Hypothalamus (tissue), 51 donors: ENCODE measurements around the gene FAM204A.

Experiments
- DNase-seq, 51 donors: peaks; one replicate each; lab custom pipeline; 2025; lab: John Stamatoyannopoulos, UW

Gene FAM204A

DNA sequence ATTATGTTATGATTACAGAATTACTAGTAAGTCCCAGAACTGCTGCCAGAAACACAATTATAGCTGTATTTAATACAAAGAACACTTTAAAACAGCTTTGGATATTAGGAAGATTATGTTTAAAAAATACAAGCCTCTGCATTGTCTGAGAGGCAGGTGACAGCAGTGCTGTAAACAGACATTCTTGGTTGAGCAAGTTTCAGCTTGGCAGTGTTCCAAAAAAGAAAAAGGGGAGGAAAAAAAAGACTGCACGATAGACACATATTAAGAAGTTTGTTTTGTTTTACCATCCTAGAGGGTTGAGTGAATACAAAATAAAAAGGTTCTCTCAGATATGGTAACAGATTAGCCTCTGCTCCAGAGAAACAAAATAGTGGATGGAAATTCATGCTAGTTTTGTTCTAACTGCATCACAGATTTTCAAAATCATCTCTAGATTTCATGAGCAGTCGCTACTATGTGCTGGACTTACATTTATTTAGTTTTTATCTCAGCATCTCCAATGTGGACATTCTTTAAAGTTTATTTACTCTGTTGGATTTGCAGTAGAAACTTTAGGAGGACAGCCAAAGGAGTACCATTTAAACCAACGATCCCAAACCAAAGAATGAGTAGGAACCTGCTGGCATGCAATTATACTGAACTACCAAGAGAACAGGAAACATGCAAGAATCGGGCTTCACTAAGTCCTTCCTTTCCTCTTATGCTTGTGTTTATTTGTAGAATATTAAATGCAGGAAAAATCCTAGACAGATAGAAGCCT, 9.0 kb downstream of the FAM204A start:
- no peak for DNase-seq

DNA sequence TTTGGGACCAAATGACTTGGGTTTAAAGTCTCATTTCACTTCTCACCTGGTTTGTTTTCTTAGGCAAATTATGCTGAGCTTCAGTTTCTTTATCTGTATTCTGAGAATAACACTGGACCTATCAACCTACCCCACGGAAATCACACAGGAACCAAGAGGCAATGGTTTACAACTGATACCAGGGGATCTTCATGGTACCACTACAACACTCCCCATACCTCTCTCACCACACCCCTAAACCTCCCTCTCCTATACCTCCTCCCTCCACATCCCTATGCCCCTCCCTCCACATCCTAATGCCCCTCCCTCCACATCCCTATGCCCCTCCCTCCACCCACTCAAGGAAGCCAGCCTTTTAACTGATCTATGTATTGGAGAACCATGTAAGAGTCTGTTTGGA, 9.9 kb downstream of the FAM204A start:
- DNase-seq, result no peak

DNA sequence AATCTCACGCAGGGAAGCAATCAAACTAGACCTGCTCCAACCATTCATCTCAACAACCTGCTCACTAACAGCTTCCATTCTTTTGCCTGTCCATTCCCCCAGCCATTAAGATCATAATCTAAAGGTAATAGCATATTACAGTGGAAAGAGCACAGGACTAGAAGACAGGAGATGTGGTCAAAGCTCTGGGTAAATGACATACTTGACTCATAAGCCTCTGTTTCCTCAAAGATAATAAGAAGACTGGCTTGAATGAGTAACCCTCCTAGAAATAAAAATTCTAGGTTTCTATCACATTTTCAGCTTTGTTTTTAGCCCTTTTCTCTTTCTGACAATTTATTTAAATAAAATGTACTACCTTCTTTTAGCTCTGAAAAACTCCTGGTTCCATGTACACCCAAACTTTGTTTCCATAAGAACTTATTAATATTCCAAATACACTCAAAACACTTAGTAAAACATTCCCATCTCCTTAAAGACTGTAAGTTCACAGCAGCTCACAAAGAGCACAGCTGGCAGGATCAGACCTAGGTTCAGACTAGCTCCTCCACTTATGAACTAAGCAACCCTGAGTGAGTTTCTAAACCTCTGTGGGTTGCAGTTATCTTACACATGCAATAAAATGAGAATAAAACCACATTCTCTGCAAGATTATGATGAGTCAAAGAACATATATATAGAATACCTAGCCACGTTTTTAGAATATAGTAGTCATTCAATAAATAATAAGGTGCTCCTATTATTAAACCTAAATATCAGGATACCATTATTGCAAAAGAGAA, 11.6 kb downstream of the FAM204A start:
- DNase-seq, result no peak

DNA sequence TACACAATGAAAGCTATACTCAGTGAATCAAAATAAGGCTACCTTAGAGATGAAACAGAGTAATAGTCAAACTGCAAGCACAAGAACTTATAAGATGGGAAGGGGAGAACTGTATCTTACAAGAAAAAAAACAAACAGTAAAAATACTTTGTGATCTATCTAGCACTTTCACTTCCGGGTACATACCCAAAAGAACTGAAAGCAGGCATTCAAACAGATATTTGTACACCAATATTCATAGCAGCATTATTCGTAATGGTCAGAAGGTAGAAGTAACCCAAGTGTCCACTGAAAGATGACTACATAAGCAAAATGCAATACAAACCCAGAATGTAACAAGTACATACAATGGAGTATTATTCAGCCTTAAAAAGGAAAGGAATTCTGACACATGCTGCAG, 18.0 kb downstream of the FAM204A start:
- no peak for DNase-seq

DNA sequence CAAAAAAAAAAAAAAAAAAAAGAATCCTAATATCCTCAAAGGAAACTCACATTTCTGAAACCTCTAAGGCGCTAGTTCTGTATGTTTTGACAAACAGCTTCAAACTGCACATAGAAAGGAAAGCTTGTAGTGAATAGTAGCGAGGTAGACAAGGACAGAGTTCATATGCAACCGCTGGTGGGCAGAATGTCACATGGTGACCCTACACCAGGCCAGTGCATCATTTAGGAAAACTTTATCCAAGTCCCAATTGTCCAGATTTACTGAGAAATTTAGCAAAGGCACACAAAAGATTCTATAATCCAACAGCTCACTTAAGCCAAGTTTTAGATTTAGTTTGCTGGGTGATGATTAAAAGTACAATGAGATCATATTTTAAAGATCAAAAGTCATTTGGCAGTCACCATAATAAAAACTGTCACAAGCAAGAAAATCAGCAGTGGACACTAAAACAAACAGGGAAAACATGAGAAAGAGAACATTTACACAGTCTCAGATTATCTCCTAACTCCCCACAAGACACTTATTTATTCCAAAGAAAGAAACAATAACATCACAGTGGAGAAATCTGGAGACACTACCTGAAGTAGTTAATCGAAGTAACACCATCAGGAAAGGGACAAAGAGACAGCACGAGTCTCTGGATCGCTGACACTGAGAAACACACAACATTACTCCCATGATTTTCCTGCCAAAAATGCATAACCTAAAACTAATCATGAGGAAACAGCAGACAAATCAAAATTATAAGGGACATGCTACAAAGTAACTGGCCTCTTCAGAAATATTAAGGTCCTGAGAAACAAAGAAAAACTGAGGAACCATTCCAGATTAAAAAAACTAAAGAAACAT, 20.2 kb downstream of the FAM204A start:
- no peak for DNase-seq

DNA sequence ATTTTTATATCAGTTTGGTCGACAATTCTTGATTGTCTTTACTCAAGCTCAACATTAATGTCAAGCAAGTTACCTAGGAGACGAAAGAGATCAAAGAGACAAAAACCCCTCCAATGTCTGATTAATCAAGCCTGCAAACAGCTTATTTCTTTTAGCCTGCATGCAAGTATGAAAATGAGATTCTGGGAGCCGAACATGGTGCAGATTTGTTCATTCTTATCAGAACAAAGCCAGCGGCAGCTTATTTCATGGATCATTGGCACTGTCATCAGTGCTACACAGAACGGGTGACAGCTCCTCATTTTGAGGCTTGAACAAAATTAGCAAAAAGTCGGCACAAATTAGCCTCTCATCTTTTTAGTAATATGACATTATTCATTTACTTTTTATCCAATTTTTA, 26.5 kb downstream of the FAM204A start:
- peak in 1 of 51 donors; percentile 38 for DNase-seq

DNA sequence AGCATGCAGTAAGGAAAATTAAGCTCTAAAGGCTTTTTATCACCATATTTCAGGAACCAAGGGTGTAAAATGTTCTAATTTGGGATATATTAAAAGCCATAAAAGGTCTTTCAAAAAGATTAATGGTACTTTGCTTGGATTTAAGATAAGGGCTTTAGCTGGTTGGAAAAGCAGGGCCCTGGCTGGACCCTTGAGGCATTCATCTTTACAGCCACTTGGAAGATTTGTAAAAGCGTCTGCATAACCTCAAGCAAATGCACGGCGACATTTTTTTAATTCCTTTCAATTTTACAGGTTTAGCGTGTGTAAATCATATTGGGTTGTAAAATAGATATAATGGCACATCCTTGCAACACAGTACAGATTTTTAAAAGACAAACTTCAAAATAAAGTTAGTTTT, 27.2 kb downstream of the FAM204A start:
- DNase-seq, result no peak

DNA sequence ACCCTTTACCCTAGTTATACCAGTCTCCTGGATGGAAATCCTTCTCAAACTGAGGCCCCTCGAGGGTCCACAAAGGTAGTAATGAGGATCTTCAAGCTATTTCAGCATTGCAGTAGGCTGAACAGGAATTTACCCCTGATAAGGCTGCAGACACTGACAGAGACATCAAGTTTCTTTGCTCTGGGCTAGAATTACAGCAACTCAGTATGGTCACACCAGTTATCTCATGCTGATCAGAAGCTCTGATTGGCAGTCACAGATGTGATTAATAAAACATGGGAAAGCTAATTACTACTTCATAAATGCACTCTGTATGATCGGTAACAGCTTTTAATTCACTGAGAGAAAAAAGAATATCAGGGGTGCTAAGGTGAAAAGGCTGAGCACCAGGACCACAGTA, 30.6 kb downstream of the FAM204A start:
- no peak for DNase-seq

DNA sequence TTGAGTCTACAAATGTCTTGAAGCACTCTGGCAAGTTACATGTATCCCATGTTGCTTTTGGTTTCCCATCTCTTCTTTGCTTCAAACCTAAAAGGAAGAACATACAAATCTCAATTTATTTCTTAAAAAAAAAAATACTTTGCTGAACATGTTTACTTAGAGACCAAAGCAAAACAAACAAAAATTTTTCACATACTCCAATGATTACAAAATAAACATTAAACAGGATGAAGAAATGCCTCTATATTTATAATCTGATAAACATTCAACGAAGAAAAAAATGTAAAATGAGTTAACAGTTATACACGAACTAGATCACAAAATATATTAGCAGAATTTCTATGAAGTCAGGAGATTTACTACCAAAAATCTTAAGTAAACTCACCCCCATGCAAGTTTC, 31.3 kb downstream of the FAM204A start:
- no peak for DNase-seq

DNA sequence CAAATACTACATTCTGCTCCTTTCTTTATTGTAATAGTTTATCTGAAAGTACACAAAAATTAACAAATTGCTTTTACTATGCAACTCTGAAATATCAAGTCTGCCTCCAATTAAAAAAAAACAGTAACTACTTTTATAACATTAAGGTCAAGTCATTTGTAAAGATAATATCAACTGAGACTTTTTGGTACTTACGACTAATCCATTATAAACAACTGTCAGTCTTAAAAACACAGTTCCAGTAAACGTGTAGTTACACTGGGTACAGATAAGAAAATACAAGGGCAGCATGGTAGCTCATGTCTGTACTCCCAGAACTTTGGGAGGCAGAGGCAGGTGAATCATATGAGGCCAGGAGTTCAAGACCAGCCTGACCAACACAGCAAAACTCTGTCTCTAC, 32.2 kb downstream of the FAM204A start:
- no peak for DNase-seq

DNA sequence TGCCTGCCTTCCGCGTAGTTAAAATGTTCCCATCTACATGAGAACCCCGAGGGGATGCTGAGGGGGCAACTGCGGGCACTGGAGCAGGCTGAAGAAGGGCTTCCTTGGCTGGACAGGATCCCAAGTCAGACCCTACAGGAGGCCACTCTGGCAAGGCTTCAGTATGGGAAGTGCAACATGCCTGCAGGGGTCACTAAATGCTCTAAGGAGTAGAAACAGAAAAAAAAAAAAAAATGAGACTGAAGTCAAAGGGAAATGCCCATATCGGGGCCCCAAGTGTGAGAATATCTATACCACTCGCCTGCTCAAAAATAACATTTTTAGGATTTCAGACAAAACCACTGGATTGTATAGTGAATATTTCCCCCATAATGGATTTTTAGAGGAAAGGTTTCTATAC, 33.5 kb downstream of the FAM204A start:
- no peak for DNase-seq

DNA sequence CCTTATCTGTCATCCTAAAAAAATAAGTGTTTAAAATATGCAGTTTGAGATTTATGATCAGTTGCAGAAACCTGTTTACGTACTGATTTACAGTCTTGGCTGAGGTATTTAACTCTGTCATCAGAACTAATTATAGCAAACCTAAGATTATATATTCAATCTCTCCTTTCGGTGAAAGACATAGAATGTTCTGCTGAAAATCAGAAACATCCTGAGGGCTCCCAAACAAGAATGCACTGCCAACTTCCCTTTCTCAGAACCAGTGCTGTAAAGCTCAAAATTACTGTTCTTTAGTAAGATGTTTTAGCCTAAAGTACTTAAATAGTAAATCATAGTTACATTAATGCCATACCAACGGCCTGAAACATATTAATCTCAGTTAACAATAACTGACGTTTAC, 34.3 kb downstream of the FAM204A start:
- DNase-seq, result no peak

DNA sequence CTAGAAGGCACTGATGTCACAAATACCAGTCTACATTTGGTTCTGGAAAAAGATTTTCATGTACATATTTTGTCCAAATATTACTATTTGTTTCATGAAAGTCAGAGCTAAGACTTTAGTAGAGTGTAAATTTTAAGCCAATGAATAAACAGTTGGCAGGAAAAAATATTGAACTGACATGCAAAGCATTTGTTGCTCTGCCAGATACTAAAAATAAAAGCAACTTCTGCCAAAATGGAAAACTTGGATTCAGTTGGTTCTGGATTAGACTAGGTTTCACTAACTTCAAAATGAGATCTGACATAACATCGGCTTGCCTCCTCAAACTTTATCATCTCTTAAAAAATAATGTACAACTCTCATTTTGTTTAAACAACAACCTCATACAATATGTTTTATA, 34.9 kb downstream of the FAM204A start:
- DNase-seq, result no peak

DNA sequence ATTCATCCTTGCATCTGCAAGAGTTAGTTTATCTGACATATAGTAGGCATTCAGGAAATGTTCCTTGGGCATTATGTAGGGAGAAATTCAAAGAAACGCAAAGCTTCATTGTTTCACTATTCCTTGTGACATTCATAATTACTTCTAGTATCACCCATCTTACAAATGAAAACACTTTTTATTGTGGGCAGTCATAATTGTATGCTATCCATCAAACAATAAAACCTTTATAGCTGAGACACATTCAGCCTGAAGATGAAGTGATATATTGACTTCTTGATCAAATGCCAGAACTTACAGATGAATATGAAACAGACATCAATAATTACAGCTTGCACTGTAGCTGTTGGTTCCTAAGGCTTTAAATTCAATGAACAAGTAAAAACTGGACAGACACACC, 36.4 kb downstream of the FAM204A start:
- DNase-seq, result no peak

DNA sequence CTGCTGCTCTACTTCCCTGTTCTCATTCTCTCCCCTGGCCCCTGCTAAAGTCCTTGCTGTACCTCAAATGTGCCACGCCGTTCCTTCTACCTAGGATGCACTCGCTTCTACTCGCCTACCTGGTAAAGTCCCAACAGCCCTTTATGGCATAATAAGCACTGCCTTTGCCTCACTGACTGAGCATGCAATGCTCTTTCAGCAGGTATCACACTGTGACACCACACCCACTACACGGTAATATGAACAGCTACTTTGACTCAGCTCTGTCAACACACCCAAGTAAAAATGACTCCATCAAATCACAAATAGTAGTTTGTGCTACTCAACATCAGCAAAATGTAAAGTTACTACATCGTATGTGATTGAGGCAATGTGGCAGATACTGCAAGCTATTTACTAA, 37.6 kb downstream of the FAM204A start:
- DNase-seq, result no peak

DNA sequence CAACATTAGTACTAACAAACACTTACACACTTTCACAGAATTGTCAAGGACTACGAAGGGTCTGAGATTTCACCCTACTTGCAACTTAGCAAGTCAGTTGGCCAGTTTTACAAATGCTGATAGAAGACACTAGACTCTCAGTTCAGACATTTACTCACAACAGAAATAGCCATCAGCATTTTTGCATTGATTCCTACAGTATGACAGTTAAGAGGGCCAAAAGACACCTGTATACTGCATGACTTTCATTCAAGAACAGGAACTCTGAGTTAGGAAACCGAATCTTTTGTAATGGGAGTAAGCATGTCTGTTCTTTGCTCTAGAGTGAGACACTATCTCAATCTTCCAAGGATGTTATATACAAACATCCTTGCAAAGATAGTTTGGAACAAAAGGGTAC, 40.9 kb downstream of the FAM204A start:
- no peak for DNase-seq

DNA sequence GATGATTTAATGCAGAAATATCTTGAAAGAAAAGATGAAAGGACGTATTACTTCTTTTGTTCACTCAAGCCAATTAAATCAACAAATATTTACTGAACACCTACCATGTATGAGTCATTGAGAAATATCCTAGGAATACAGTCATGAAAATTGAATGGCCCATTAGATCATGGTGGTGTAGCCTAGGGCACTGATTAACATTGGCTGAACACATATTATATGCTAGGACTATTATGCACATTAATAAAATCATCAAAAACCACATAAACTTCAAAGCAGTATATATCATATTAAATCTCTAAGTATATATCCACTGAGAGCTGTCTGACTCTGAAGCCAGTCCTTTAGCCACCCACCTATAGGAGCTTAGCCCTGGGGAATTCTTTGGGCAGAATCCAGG, 41.8 kb downstream of the FAM204A start:
- no peak for DNase-seq

DNA sequence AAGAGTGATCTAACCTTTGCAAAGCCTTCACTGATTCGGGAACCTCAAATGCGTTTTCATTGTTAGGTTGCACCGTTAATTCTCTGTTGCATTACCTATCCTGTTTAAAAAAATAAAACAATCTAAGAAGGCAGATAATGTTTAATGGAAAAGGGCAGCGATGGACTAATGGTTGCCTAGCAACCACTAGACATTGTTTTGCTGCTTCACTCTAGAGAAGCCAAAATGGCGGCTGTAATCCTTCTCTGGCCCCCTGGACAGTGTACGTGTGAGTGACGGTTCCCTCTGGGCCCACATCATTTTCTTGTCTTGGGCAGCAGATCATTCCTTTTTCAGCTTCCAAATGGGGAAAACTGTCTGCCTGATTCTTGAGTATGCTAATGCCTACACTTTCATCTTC, 43.3 kb downstream of the FAM204A start:
- no peak for DNase-seq

DNA sequence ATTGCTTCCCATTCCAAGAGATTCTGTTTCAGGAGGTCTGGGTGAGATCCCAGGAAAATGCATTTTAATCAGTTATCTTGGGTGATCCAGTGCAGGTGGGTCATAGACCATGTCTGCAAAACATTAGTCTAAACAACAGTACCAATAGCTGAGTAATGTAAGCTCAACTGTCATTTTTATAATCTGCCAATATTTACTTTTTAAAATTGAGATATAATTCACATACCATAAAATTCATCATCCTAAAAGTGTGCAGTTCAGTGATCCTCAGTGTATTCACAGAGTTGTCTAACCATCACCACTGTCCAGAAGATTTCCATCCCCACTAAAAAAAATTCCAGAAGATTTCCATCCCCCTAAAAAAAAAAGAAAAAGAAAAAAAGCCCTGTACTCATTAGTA, 51.0 kb downstream of the FAM204A start:
- DNase-seq, result no peak

DNA sequence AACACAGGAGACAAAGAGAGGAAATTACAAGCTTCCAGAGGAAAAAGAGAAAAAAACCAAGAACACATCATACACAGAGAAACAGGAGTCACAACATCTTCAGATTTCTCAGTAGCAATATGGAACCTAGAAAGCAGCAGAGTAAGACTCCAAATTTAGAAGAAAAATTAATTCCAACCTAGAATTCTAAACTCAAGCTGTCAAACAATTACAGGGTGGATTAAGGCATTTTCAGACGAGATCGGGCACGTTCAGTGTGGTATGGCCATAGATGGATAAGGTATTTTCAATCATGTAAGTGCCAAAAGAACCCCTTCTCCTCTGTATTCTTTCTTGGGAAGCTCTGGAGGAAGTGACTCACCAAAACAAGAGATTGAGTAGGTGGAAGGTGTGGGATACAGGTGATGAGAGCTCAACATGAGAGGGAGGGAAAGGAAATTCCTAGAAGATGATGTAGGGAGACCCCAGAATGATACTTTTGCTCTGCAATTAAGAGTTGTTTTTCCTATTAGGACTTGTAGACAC, 51.6 kb downstream of the FAM204A start:
- no peak for DNase-seq
